Measurements from ENCODE around the gene SHKBP1.
"Not testable (repeated sequence)": the region's sequence is repeated elsewhere in the genome, so short reads cannot be mapped to it uniquely, and the experiment has no call there.

SHKBP1 gene

DNA sequence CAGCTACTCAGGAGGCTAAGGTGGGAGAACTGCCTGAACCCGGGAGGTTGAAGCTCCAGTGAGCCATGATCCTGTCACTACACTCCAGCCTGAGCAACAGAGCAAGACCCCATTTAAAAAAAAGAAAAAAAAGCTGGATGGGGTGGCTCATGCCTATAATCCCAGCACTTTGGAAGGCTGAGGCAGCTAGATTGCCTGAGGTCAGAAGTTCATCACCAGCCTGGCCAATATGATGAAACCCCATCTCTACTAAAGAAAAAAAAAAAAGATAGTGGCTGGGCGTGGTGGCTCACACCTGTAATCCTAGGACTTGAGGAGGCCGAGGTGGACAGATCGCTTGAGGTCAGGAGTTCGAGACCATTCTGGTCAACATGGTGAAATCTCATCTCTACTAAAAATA is 39.5 kb downstream of the SHKBP1 start:
- DNase-seq: no peak

GRCh38 chr19:40616941-40617340 is 40.3 kb downstream of the SHKBP1 start:
- no peak for DNase-seq

- DNase-seq: no peak
Measured at GRCh38 chr19:40617961-40618360, 41.3 kb downstream of the SHKBP1 start.

- no peak for DNase-seq
Measured at GRCh38 chr19:40619333-40620160, 42.9 kb downstream of the SHKBP1 start.

DNA sequence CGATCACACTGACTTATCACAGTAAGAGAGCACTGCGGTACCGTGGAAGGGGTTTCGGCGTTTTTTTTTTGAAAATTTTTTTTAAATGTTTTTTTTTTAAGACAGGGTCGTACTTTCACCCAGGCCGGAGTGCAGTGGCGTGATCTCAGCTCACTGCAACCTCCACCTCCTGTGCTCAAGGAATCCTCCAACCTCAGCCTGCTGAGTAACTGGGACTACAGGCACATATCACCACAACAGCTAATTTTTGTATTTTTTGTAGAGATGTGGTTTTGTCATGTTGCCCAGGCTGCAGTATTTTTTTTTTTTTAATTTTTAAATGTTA is 43.5 kb downstream of the SHKBP1 start:
- no peak for DNase-seq

GRCh38 chr19:40621283-40621682 is 44.6 kb downstream of the SHKBP1 start:
- no peak for DNase-seq

DNA sequence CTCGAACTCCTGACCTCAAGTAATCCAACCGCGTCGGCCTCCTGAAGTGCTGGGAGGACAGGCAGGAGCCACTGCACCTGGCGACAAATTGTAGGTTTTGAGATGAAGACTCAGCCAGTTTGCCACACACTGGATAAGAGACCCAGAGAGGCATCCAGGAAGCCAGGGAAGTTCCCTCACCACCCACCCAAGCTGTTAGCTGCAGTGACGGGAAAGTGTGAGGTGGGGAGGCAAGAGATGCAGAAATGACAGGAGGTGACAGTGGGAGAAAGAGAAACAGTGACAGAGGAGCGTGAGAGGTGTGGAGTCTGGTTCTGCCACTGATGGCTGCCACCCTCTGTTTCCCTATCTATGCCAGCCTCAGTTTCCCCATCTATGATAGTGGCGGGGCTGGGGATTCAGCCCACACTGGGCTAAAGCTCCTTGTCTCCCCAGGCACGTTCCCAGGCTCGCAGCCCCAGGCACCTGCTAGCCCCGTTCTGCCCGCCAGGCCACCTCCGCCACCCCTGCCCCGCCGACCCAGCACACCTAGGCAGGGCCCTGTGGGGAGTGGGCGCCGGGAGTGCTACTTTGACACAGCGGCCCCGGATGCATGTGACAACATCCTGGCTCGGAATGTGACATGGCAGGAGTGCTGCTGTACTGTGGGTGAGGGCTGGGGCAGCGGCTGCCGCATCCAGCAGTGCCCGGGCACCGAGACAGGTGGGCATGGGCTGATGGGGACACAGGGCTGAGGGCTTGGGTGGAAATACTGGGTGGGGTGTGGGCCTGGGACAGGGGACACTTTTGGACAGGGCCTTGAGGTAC is 45.5 kb downstream of the SHKBP1 start:
- no peak for DNase-seq

GRCh38 chr19:40622773-40623075 is 46.1 kb downstream of the SHKBP1 start:
- DNase-seq: no peak

- peak; percentile 73 to 77 for DNase-seq
Measured at GRCh38 chr19:40623403-40624251, 47.0 kb downstream of the SHKBP1 start.

- not testable (repeated sequence) for DNase-seq
Measured at GRCh38 chr19:40624369-40625153, 47.9 kb downstream of the SHKBP1 start.

DNA sequence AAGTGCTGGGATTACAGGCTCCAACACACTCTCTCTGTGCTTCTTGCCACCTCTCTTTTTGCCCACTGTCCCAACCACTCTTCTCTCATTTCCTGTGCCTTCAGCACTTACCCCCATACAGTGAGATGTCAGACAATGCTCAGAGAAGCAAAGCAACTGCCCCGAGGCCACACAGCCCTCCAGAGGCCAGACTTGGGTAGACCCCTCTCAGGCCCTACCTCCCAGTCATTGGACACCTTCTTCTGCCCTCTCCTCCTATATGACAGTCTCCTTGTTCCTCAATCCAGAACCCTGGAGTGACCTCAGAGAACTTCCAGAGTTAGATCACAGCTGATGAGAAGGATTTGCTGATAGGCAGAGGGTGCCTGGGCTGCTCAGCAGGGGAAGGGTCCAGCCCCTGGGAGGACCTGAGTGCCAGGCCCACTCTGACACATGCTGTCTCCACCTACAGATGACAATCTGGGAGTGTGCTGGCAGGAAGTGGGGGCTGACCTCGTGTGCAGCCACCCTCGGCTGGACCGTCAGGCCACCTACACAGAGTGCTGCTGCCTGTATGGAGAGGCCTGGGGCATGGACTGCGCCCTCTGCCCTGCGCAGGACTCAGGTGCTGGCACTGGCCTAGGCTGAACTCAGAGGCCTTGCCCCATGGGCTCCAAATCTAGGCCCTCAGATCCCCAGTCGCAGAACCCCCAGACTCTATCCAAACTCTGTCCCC is 48.9 kb downstream of the SHKBP1 start:
- DNase-seq: no peak

- DNase-seq: no peak
Measured at GRCh38 chr19:40626918-40627317, 50.2 kb downstream of the SHKBP1 start.

- no peak for DNase-seq
Measured at GRCh38 chr19:40627486-40628279, 51.0 kb downstream of the SHKBP1 start.

DNA sequence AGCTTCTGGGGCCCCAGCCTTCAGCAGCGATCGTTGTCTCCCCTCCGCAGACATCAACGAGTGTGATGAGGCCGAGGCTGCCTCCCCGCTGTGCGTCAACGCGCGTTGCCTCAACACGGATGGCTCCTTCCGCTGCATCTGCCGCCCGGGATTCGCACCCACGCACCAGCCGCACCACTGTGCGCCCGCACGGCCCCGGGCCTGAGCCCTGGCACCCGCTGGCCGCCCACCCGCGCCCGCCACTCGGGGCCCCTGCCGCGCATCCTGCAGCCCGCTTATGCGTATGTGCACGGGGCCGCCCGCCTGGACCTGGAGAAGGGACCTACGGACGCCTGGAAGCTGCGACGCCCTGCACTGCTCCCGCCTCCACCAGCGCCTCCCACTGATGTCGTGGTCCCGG is 52.7 kb downstream of the SHKBP1 start:
- no peak for DNase-seq

- DNase-seq: no peak
Measured at GRCh38 chr19:40630571-40631160, 54.0 kb downstream of the SHKBP1 start.

DNA sequence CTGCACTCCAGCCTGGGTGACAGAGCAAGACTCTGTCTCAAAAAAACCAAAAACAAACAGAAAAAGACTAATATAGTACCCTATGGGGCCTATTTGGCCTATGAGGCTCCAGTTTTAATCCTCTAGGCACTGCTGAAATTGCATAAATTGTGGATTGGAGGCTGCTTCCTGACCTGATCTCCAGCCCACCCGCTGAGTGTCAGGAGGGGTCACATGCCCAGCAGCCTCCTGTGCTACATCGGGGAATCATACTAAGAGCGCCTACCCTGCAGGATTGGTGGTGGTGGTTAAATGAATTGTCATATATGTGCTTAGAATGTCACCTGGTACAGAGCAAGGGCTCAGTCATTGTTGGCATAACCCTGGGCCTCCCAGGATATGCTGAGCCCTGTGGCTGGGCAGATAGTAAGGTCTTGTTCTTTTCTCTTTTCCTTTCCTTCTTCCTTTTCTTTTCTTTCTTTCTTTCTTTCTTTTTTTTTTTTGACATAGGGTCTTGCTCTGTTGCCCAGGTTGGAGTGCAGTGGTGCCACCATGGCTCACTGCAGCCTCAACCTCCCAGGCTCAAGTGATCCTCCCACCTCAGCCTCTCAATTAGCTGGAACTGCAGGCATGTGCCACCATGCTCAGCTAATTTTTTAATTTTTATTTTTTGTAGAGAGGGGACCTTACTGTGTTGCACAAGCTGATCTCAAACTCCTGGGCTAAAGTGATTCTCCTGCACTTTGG is 55.8 kb downstream of the SHKBP1 start:
- no peak for DNase-seq

DNA sequence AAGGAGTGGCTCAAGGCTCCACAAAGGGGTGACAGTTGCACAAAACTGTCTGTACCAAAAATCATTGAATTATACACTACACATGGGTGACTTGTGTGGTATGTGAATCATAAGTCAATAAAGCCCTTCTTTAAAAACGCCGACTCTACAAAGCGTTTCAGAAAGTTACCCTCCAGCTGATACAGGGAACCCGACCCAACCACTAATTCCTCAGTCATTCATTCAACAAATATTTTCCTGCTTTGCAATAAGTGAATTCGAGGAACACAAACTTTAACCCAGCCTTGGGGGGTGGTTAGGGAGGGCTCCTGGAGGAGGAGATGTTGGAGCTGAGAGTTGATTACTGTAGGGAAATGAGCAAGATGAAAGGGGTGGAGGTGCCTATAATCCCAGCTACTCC is 56.5 kb downstream of the SHKBP1 start:
- no peak for DNase-seq

- no peak for DNase-seq
Measured at GRCh38 chr19:40638327-40638726, 61.7 kb downstream of the SHKBP1 start.

DNA sequence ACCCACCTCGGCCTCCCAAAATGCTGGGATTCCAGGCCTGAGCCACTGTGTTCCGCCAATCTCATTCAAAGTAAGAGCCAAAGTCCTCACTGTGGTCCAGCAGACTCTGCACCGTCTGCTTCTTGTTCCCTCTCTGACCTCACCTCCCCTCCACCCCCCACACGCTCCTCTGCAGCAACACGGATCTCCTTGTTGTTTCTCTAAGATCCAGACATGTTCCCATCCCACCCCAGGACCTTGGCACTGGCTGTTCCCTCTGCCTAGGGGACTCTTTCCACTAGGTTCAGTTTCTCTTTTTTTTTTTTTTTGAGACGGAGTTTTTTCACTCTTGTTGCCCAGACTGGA is 62.9 kb downstream of the SHKBP1 start:
- no peak for DNase-seq

- no peak for DNase-seq
Measured at GRCh38 chr19:40640744-40641143, 64.1 kb downstream of the SHKBP1 start.

Measured in NCI-H2081 (cell line).